Myometrial cell (primary cell): Measurements from ENCODE around the gene CCDC142. TPM values are rescaled to one million over a fixed set of nuclear protein-coding genes. Genes with fewer than 3 reads are reported as not detected.

Source experiments
- total RNA-seq: library from RNA; depleted of rRNA; stranded (reverse); fragments of >200 nt; gene quantifications from 2 replicates; pipeline ENCODE4 v1.2.3, GENCODE V29; 2015

The CCDC142 gene
- 8.4 and 11.7 TPM in 2 replicates for total RNA-seq

DNA sequence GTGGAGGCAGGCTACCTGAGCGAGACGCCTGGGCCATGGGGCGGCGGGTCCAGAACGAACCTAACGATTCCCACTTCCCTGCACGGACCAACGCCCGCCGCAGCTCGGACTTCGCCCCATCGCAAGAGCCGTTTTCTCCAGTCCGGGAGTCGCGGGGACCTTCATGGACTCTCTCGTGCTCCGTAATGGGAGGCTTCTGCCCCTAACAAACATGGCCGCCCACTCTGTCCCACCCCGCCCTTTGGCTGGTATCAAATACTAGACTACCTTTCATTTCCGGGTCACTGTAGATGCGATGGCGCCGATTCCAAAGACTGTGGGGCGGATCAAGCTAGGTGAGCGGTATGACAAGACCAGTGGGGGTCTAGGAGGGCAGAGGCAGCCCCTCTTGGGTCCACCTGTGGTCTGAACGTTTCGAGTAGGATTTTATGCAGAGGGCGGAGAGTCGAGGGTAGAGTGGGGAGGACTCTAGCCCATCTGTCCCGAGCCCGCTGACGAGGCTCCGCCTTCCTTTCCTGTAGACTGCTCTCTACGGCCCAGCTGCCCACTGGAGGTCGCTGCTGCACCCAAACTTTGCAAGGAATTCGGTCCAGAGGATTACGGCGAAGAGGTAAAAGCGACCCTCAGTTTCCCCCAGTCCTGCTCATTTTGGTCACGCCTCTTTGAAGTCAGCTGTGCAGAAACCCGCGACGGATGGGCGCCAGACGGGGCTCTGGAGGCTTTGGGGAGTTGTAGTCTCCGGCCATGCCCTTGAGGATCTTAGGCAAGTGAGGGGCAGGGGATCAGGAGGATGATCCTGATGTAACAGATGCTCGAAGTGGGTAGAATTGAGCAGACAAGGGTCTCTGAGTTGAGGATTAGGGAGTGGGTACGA lies at the start of gene CCDC142, which contains the start of gene TTC31:
Gene CCDC142, minus strand, starts transcription at position 198 of the 874 bp plus-strand sequence. Its CDS starts 161 bp downstream, at position 37.
Gene TTC31, plus strand, starts transcription at position 281 of the 874 bp plus-strand sequence. Its CDS starts 15 bp downstream, at position 296.

GRCh38 chr2:74529357-74530238 lies 46.8 kb upstream of the CCDC142 start, which contains the start of the genes AUP1 and HTRA2:
TSS of gene AUP1 (minus strand) at chr2:74529706. CDS start at chr2:74529629, 77 bp downstream.
TSS of gene HTRA2 (plus strand) at chr2:74529933. CDS start at chr2:74530007, 74 bp downstream.

GRCh38 chr2:74525717-74526648 lies 43.2 kb upstream of the CCDC142 start, which contains the start of gene DQX1:
TSS of gene DQX1 (minus strand) at chr2:74526231. CDS start at chr2:74525729, 502 bp downstream.

DNA sequence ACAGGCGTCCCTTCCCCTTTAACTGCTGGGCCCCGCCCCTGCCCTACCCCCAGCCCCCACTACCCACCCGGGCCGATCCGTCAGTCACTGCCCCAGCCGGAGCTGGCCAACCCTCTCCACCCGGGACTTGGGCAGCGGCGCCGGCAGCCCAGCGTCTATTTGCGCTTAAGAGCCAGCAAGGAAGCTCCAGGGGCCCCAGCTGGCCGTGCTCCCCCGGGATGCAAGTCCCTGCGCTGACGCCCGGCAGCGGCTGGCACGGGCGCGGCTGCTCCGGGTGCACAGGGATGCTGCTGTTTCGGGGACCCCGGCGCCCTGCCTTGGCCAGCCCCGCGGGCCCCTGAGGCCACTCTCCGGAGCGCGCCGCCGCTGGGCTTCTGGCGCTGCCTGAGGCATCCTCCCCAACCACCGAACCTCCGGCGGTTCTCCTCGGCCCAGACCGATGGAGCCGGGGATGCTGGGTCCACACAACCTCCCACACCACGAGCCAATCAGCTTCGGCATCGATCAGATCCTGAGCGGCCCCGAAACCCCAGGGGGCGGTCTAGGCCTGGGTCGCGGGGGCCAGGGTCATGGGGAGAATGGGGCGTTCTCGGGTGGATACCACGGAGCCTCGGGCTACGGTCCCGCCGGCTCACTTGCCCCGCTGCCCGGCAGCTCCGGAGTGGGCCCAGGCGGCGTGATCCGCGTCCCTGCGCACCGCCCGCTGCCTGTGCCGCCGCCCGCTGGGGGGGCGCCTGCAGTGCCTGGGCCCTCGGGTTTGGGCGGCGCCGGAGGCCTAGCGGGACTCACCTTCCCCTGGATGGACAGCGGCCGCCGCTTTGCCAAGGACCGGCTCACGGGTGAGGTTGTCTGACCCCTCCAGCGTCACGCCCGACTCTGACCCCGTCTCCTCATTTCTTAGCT lies 31.8 kb upstream of the CCDC142 start, which contains the start of gene TLX2:
Gene TLX2, plus strand, starts transcription at position 83 of the 903 bp plus-strand sequence. Its CDS starts 357 bp downstream, at position 440.

GRCh38 chr2:74507145-74507925 lies 24.5 kb upstream of the CCDC142 start, which contains the start of gene PCGF1:
TSS of gene PCGF1 (minus strand) at chr2:74507695. CDS start at chr2:74507668, 27 bp downstream.

DNA sequence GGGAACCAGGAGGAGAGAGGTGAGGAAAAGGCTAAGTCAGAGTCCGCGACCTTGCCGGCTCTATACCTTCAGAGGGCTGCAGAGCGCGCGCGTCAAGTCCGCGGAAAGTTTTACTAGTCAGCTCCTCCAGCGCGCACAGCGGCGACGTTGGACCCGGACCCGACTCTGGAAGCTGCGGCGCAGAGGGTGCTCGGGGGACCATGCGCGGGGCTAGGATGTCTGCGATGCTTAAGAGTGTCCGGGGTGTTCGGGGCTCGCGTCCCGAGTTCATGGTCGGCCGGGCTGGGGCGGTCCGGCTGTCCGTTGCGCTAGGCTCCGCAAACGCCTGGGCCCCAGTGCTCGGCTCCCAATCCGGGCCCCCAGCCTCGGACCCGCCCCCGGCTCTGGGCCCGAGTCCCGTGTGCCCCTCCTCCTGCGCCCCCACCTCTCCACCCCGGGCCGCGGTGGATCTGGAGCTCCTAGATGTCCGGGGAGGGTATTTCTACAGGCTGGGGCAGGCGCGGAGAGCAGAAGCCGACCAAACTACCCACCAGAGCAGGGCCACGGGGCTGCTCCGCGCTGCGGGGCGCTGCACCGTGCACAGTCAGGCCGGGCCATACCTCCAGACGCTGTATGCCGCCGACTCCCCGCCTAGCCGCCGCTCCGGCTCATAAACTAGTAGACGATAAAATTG lies 16.6 kb upstream of the CCDC142 start, which contains the start of gene LBX2:
Gene LBX2, minus strand, starts transcription at position 337 of the 673 bp plus-strand sequence. Its CDS starts 66 bp downstream, at position 271.

GRCh38 chr2:74472086-74472944 lies 10.5 kb downstream of the CCDC142 start, which contains the start of gene MRPL53:
TSS of gene MRPL53 (minus strand) at chr2:74472680. CDS start at chr2:74472660, 20 bp downstream.

GRCh38 chr2:74458132-74458937 lies 24.5 kb downstream of the CCDC142 start, which contains the start of gene WBP1:
TSS of gene WBP1 (plus strand) at chr2:74458438. CDS start at chr2:74458603, 165 bp downstream.

DNA sequence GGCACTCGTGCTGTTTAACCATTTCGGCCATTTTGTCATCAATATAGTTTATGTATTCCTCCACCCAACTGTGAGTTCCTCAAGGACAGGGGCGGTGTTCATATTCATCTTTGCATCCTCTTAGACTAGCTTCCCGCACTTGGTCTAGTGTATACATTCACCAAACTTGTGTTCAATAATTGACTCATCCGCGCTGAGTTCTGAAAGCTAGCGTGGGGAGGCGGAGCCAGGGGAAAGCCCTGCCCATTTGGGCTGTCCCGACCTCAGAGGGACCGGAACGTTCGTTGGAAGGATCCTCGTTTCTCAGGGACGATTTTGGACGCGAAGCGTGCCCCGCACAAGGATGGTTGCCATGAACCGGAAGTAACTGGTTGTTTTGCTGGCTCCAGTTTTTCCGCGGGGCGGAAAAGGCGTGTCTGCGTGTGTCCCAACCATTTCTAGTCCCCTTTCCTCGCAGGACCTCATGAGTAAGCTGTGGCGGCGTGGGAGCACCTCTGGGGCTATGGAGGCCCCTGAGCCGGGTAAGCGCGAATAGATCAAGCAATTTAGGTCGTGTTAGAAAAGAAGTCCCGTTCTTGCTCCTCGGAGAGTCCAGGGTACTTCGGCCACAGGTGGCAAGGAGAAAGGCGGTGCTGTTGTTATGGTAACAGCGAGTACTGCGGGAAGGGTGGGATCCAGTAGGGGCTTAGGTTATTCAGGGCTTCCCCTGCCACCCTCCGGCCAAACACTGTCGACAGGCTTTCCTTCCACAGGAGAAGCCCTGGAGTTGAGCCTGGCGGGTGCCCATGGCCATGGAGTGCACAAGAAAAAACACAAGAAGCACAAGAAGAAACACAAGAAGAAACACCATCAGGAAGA lies 27.9 kb downstream of the CCDC142 start, which contains the start of gene INO80B:
Gene INO80B, plus strand, starts transcription at position 434 of the 858 bp plus-strand sequence. Its CDS starts 30 bp downstream, at position 464.

DNA sequence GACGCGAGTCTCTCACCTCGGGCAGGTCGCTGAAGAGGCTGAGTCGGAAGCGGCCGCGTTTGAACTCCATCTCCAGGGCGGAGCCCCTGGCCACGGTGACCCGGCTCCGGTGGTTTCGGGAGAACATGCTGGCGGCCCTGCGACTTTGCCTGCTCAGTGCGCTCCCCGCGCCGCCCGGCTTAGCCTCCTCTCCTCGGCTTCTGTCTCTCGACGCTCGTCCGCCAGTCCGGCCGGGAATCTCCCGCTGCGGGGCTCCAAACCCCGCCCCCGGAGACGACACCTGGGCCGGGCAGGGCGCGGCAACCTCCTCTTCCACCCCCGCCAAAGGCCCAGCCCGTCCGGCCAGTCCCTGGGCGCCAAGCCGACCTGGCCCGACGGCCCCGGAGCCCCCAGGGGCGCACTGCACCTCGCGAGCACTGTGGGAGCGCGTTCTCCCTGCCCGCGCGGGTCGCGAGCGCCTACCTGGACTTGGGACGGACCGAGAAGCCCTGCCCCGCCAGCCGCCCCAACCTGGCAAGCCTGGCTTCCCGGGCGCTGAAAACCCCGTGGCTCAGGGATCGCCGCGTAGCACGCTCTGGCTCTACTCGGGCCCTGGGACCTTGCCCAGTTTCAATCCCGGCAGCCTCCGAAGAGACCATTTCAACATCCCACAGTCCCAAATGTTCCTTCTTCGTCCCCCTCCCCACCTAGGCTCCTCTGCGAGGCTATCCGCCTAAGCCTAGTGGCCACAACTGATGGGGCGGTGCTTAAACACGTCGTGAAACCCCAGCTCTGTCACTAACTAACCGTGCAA lies 40.9 kb downstream of the CCDC142 start, which contains the start of gene RTKN:
Gene RTKN, minus strand, starts transcription at position 248 of the 793 bp plus-strand sequence. Its CDS starts 121 bp downstream, at position 127.

